ENCODE results near the gene ZNRF3. TPM values are rescaled to one million over a fixed set of nuclear protein-coding genes. Genes with fewer than 3 reads are reported as not detected.

ZNRF3 gene
- total and polyA plus RNA-seq, 2 experiments from 2014 or later, result 0.56 to 3.9 TPM

- Histone ChIP-seq H2AFZ (no peak overlapping the region), H4K20me1 (ENCODE audit: insufficient read depth) (no peaks in the 10 kb centered on the region), H3K9me3 (ENCODE audit: low read depth) (no peaks in the 10 kb centered on the region), H3F3A (ENCODE audit: insufficient read depth) (0 out of 2 replicates have a peak, but pooled peaks cover 4% of the 10 kb centered on the region), H3K79me2 (ENCODE audit: insufficient read depth) (peaks cover 8% of the 10 kb centered on the region; the same call in 1 of the 2 replicates), H3K36me3 (ENCODE audit: low read depth) (no peaks in the 10 kb centered on the region), H3K27me3 (replicated peaks; ENCODE audit: insufficient read depth) (no peaks in the 10 kb centered on the region), H3K4me1 (ENCODE audit: insufficient read depth) (peaks cover 11% of the 10 kb centered on the region), H3K27ac (no peak overlapping the region), H3K4me3 (no peak overlapping the region), H3K9ac (no peak overlapping the region), H3K4me2 (ENCODE audit: unreplicated experiment) (no peak overlapping the region), H3K9me2 (ENCODE audit: insufficient read depth) (no peaks in the 10 kb centered on the region)
- DNase-seq, result no peak
- no peak for TF ChIP-seq EZH2phosphoT487 (IDR thresholded peaks at IDR 0.05; ENCODE audit: insufficient read depth, low read depth)
- 94 to 95% methylated on average over 2 of the region's 2 CpGs for WGBS, 2 experiments (ENCODE audit: low coverage in 1 of 2, low lambda C conversion rate in 2 of 2, missing lambda C conversion rate in 2 of 2)
- in situ Hi-C loops (cut with MboI), result no loop called here
These were observed 70.0 kb downstream of the ZNRF3 start for GRCh38 chr22:28953403-28953802.

- Histone ChIP-seq H3K9ac (no peak overlapping the region), H3K36me3 (ENCODE audit: low read depth) (no peaks in the 10 kb centered on the region), H3K9me2 (ENCODE audit: insufficient read depth) (no peaks in the 10 kb centered on the region), H3F3A (ENCODE audit: insufficient read depth) (0 out of 2 replicates have a peak, but pooled peaks cover 11% of the 10 kb centered on the region), H3K27me3 (replicated peaks; ENCODE audit: insufficient read depth) (no peaks in the 10 kb centered on the region), H3K4me3 (no peak overlapping the region), H3K4me1 (ENCODE audit: insufficient read depth) (peaks cover 15% of the 10 kb centered on the region), H3K4me2 (ENCODE audit: unreplicated experiment) (no peak overlapping the region), H3K9me3 (ENCODE audit: low read depth) (no peaks in the 10 kb centered on the region), H4K20me1 (ENCODE audit: insufficient read depth) (no peaks in the 10 kb centered on the region), H3K27ac (no peak overlapping the region), H2AFZ (no peak overlapping the region), H3K79me2 (ENCODE audit: insufficient read depth) (peaks cover 8% of the 10 kb centered on the region; the same call in 1 of the 2 replicates)
- TF ChIP-seq EZH2phosphoT487 (IDR thresholded peaks at IDR 0.05; ENCODE audit: insufficient read depth, low read depth) (no peak), EZH2 (IDR thresholded peaks at IDR 0.05; ENCODE audit: insufficient read depth, poor library complexity, severe bottlenecking) (no peak)
- in situ Hi-C loops (cut with MboI), result no loop called here
- 79 to 80% methylated on average over 6 of the region's 6 CpGs for WGBS, 2 experiments (ENCODE audit: low coverage in 1 of 2, low lambda C conversion rate in 2 of 2, missing lambda C conversion rate in 2 of 2)
- DNase-seq, result no peak
These were observed 70.9 kb downstream of the ZNRF3 start for GRCh38 chr22:28953976-28954880.

DNA sequence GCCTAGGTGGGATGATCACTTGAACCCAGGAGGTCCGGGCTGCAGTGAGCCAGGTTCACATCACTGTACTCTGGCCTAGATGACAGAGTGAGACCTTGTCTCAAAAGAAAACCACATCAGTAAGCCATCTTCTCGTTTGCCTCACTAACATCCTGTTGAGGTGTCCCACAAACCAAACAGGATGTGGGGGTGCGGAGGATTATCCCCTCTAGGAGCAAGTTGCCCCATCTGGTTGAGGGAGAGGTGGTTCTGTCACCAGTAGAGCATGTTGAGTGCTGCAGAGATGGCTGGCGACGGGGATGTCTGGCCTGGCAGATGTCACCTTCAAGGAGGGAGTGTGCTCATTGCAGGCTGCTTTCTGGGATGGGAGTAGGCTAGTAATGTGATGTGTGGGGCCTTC, 72.4 kb downstream of the ZNRF3 start:
- Histone ChIP-seq H3K79me2 (ENCODE audit: insufficient read depth) (peaks cover 7% of the 10 kb centered on the region; the same call in 1 of the 2 replicates), H3K9ac (no peak overlapping the region), H3K36me3 (ENCODE audit: low read depth) (no peaks in the 10 kb centered on the region), H3F3A (ENCODE audit: insufficient read depth) (0 out of 2 replicates have a peak, but pooled peaks cover 11% of the 10 kb centered on the region), H3K9me3 (ENCODE audit: low read depth) (no peaks in the 10 kb centered on the region), H3K4me3 (no peak overlapping the region), H3K27me3 (replicated peaks; ENCODE audit: insufficient read depth) (no peaks in the 10 kb centered on the region), H3K4me2 (ENCODE audit: unreplicated experiment) (no peak overlapping the region), H3K9me2 (ENCODE audit: insufficient read depth) (no peaks in the 10 kb centered on the region), H4K20me1 (ENCODE audit: insufficient read depth) (no peaks in the 10 kb centered on the region), H3K4me1 (ENCODE audit: insufficient read depth) (peaks cover 15% of the 10 kb centered on the region), H2AFZ (no peak overlapping the region), H3K27ac (no peak overlapping the region)
- in situ Hi-C loops (cut with MboI), result no loop called here
- no peak for TF ChIP-seq EZH2phosphoT487 (IDR thresholded peaks at IDR 0.05; ENCODE audit: insufficient read depth, low read depth)
- no peak for TF ChIP-seq EZH2 (IDR thresholded peaks at IDR 0.05; ENCODE audit: insufficient read depth, poor library complexity, severe bottlenecking)
- DNase-seq, result no peak
- WGBS, 2 experiments (ENCODE audit: low coverage in 1 of 2, low lambda C conversion rate in 2 of 2, missing lambda C conversion rate in 2 of 2), result 73 to 81% methylated on average over 5 of the region's 5 CpGs

DNA sequence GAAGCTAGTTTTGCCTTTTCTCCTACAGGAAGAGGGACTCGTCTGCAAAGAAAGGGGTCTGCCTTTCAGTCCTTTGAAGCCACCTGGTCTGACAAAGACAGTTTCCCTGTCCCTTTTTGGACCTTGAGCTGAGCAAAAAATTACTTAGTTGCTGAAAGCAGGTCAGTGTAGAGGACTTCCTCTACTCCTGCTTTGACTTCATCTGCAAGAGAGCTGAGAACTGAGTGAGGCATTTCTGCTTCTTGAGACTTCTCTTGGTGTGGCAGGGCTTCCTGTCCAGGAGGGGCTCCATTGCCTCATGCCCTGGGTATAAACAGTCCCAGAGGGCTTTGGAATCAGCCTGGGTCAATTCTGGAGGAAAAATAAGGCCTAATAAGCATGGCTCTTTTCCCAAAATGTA, 73.1 kb downstream of the ZNRF3 start:
- no peaks in the 10 kb centered on the region for H3K79me2 ChIP-seq (ENCODE audit: insufficient read depth)
- TF ChIP-seq EZH2phosphoT487 (IDR thresholded peaks at IDR 0.05; ENCODE audit: insufficient read depth, low read depth) (no peak), EZH2 (IDR thresholded peaks at IDR 0.05; ENCODE audit: insufficient read depth, poor library complexity, severe bottlenecking) (no peak)
- in situ Hi-C loops (cut with MboI), result no loop called here
- H3K4me2 ChIP-seq (ENCODE audit: unreplicated experiment), result no peak overlapping the region
- H3K27me3 ChIP-seq (replicated peaks; ENCODE audit: insufficient read depth), result no peaks in the 10 kb centered on the region
- H3K9me2 ChIP-seq (ENCODE audit: insufficient read depth), result no peaks in the 10 kb centered on the region
- 90 to 97% methylated on average over 1 of the region's 1 CpG for WGBS, 2 experiments (ENCODE audit: low coverage in 1 of 2, low lambda C conversion rate in 2 of 2, missing lambda C conversion rate in 2 of 2)
- no peaks in the 10 kb centered on the region for H3K36me3 ChIP-seq (ENCODE audit: low read depth)
- H3K9ac ChIP-seq, result no peak overlapping the region
- H3K4me3 ChIP-seq, result no peak overlapping the region
- H2AFZ ChIP-seq, result no peak overlapping the region
- 0 out of 2 replicates have a peak, but pooled peaks cover 11% of the 10 kb centered on the region for H3F3A ChIP-seq (ENCODE audit: insufficient read depth)
- no peaks in the 10 kb centered on the region for H4K20me1 ChIP-seq (ENCODE audit: insufficient read depth)
- no peak for DNase-seq
- no peaks in the 10 kb centered on the region for H3K9me3 ChIP-seq (ENCODE audit: low read depth)
- peaks cover 15% of the 10 kb centered on the region for H3K4me1 ChIP-seq (ENCODE audit: insufficient read depth)
- no peak overlapping the region for H3K27ac ChIP-seq
